ENCODE data around the gene KYAT1. TPM values are rescaled to one million over a fixed set of nuclear protein-coding genes. Genes with fewer than 3 reads are reported as not detected.

The KYAT1 gene
- total RNA-seq, 1 experiment from 2014 or later = 14.6 TPM

DNA sequence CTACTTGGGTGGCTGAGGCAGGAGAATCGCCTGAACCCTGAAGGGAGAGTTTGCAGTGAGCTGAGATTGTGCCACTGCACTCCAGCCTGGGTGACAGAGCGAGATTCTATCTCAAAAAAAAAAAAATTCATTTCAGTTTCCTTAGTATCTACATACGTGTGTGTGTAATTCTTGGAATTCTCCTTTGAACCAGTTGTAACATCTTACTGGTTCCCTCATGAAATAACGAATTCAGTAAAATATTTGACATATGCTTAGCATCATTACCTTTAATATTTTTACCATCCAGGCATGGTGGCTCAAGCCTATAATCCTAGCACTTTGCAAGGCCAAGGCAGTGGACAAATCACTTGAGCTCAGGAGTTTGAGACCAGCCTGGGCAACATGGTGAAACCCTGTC, 47.8 kb upstream of the KYAT1 start:
- TF ChIP-seq, protein P1, sequence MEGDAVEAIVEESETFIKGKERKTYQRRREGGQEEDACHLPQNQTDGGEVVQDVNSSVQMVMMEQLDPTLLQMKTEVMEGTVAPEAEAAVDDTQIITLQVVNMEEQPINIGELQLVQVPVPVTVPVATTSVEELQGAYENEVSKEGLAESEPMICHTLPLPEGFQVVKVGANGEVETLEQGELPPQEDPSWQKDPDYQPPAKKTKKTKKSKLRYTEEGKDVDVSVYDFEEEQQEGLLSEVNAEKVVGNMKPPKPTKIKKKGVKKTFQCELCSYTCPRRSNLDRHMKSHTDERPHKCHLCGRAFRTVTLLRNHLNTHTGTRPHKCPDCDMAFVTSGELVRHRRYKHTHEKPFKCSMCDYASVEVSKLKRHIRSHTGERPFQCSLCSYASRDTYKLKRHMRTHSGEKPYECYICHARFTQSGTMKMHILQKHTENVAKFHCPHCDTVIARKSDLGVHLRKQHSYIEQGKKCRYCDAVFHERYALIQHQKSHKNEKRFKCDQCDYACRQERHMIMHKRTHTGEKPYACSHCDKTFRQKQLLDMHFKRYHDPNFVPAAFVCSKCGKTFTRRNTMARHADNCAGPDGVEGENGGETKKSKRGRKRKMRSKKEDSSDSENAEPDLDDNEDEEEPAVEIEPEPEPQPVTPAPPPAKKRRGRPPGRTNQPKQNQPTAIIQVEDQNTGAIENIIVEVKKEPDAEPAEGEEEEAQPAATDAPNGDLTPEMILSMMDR (conservative IDR thresholded peaks at IDR 0.05) = no peak
- 0 out of 7 replicates have a peak, but pooled peaks cover 0 to 3% (median 0%) of the 10 kb centered on the region in 3 experiments for H3K36me3 Mint-ChIP-seq (ENCODE audit: insufficient read depth in 1 of 3, low read depth in 3 of 3)
- Histone ChIP-seq H3K4ac (ENCODE audit: low read depth, low read length) (no peak overlapping the region), H3K4me1 (ENCODE audit: insufficient read depth, low read length) (no peaks in the 10 kb centered on the region), H2BK20ac (ENCODE audit: low read depth, low read length, poor library complexity, severe bottlenecking) (no peak overlapping the region), H2BK120ac (ENCODE audit: low read depth, low read length, poor library complexity, severe bottlenecking) (no peak overlapping the region), H3K14ac (ENCODE audit: insufficient read depth, low read length) (no peak overlapping the region), H4K91ac (ENCODE audit: insufficient read length, low read depth, low read length) (no peak overlapping the region), H3K27me3 (ENCODE audit: insufficient read depth, low read length) (no peaks in the 10 kb centered on the region), H3K4me2 (ENCODE audit: insufficient read depth, insufficient read length, low read length) (no peak overlapping the region), H2AFZ (ENCODE audit: low read length) (no peak overlapping the region), H3K9ac (ENCODE audit: extremely low read depth, insufficient read length, low read length) (no peak overlapping the region), H2BK5ac (ENCODE audit: insufficient read length, low read length) (no peak overlapping the region), H4K8ac (replicated peaks; ENCODE audit: insufficient read length, low read depth, low read length) (no peak overlapping the region), H4K20me1 (ENCODE audit: control insufficient read depth, insufficient read depth, insufficient read length) (no peaks in the 10 kb centered on the region), H3K23ac (ENCODE audit: insufficient read length, low read depth, low read length) (no peak overlapping the region), H2BK15ac (ENCODE audit: low read depth, low read length) (no peak overlapping the region), H3K9me3 (ENCODE audit: control insufficient read depth, low read depth, low read length) (no peaks in the 10 kb centered on the region), H3T11ph (ENCODE audit: low read length) (no peak overlapping the region), H2AK5ac (ENCODE audit: insufficient read length, low read length) (no peak overlapping the region), H3K79me2 (ENCODE audit: insufficient read depth, low read length) (no peaks in the 10 kb centered on the region), H3K23me2 (ENCODE audit: insufficient read length, low read depth, low read length, poor library complexity, severe bottlenecking) (no peaks in the 10 kb centered on the region), H3K56ac (ENCODE audit: insufficient read length, low read depth, low read length) (no peak overlapping the region), H4K5ac (ENCODE audit: insufficient read length, low read depth, low read length) (no peak overlapping the region), H3K79me1 (ENCODE audit: insufficient read depth, low read depth, low read length, poor library complexity, severe bottlenecking) (no peaks in the 10 kb centered on the region), H3K27ac (ENCODE audit: insufficient read length, low read depth, low read length) (no peak overlapping the region), H3K18ac (ENCODE audit: insufficient read length, low read depth, low read length) (no peak overlapping the region), H2BK12ac (ENCODE audit: insufficient read length, low read depth, low read length) (no peak overlapping the region)
- H3K9me3 Mint-ChIP-seq = no peaks in the 10 kb centered on the region
- no peak for DNase-seq
- no peak overlapping the region for H3K4me3 Mint-ChIP-seq
- no peaks in the 10 kb centered on the region; the same call in 1 of the 2 replicates for H3K27me3 Mint-ChIP-seq (ENCODE audit: low read depth)
- H3K4me1 Mint-ChIP-seq = peaks cover 5 to 6% of the 10 kb centered on the region in 2 experiments
- no peak overlapping the region for H3K27ac Mint-ChIP-seq
- no CpG with 5 or more reads among the region's 4 CpGs for WGBS (ENCODE audit: extremely low coverage, insufficient read length, low lambda C conversion rate)
